Measurements from ENCODE around the gene SPATA46.

SPATA46 gene

GRCh38 chr1:162373541-162374260 is 3.0 kb downstream of the SPATA46 start:
- no peak for DNase-seq (ENCODE audit: low read depth in 2 of 2)

GRCh38 chr1:162373072-162373427 is 3.6 kb downstream of the SPATA46 start:
- no peak for DNase-seq (ENCODE audit: low read depth in 2 of 2)

- no peak for DNase-seq (ENCODE audit: low read depth in 2 of 2)
Measured at GRCh38 chr1:162372159-162373071, 4.2 kb downstream of the SPATA46 start.

GRCh38 chr1:162371611-162372010 is 5.0 kb downstream of the SPATA46 start:
- no peak for DNase-seq (ENCODE audit: low read depth in 2 of 2)

GRCh38 chr1:162370721-162371120 is 5.9 kb downstream of the SPATA46 start:
- DNase-seq (ENCODE audit: low read depth in 2 of 2): no peak

GRCh38 chr1:162370161-162370560 is 6.5 kb downstream of the SPATA46 start:
- no peak for DNase-seq (ENCODE audit: low read depth in 2 of 2)

GRCh38 chr1:162369571-162369970 is 7.1 kb downstream of the SPATA46 start:
- DNase-seq (ENCODE audit: low read depth in 2 of 2): no peak

GRCh38 chr1:162368451-162368850 is 8.2 kb downstream of the SPATA46 start:
- no peak for DNase-seq (ENCODE audit: low read depth in 2 of 2)

GRCh38 chr1:162367772-162368171 is 8.9 kb downstream of the SPATA46 start:
- no peak for DNase-seq (ENCODE audit: low read depth in 2 of 2)

GRCh38 chr1:162367073-162367472 is 9.6 kb downstream of the SPATA46 start:
- no peak for DNase-seq (ENCODE audit: low read depth in 2 of 2)

GRCh38 chr1:162366671-162367070 is 10.0 kb downstream of the SPATA46 start:
- no peak for DNase-seq (ENCODE audit: low read depth in 2 of 2)

GRCh38 chr1:162366149-162366548 is 10.5 kb downstream of the SPATA46 start:
- no peak for DNase-seq (ENCODE audit: low read depth in 2 of 2)

- no peak for DNase-seq (ENCODE audit: low read depth in 2 of 2)
Measured at GRCh38 chr1:162365284-162366020, 11.2 kb downstream of the SPATA46 start.

- no peak for DNase-seq (ENCODE audit: low read depth in 2 of 2)
Measured at GRCh38 chr1:162364498-162364897, 12.2 kb downstream of the SPATA46 start.

GRCh38 chr1:162363823-162364222 is 12.8 kb downstream of the SPATA46 start:
- DNase-seq (ENCODE audit: low read depth in 2 of 2): no peak

- DNase-seq (ENCODE audit: low read depth in 2 of 2): no peak
Measured at GRCh38 chr1:162361349-162361748, 15.3 kb downstream of the SPATA46 start.

- DNase-seq (ENCODE audit: low read depth in 2 of 2): no peak
Measured at GRCh38 chr1:162360874-162361260, 15.8 kb downstream of the SPATA46 start.

GRCh38 chr1:162360237-162360873 is 16.3 kb downstream of the SPATA46 start:
- DNase-seq (ENCODE audit: low read depth in 2 of 2): no peak

- no peak for DNase-seq (ENCODE audit: low read depth in 2 of 2)
Measured at GRCh38 chr1:162359523-162360236, 17.0 kb downstream of the SPATA46 start.

GRCh38 chr1:162358928-162359327 is 17.7 kb downstream of the SPATA46 start:
- DNase-seq (ENCODE audit: low read depth in 2 of 2): no peak

GRCh38 chr1:162357681-162358266 is 18.9 kb downstream of the SPATA46 start:
- DNase-seq (ENCODE audit: low read depth in 2 of 2): no peak
